Effector memory CD4-positive, alpha-beta T cell (primary cell): ENCODE data around the gene TCL1A.
"Not testable (repeated sequence)": the region's sequence is repeated elsewhere in the genome, so short reads cannot be mapped to it uniquely, and the experiment has no call there.

ENCODE experiments used
- DNase-seq, 3 donors: peaks; one replicate each; pipeline ENCODE4 v3.0.0-alpha.2; 2020
- H3K27ac ChIP-seq: 2 replicates; pipeline ENCODE4 v1.7.0; 2013; ENCODE audit warnings: mild to moderate bottlenecking, low read length, moderate library complexity; ENCODE audit not compliant: insufficient read depth, poor library complexity, severe bottlenecking
- H3K27me3 ChIP-seq: replicated peaks from 2 replicates; pipeline ENCODE4 v1.7.0; 2013; ENCODE audit warnings: mild to moderate bottlenecking, low read length; ENCODE audit not compliant: insufficient read depth, control insufficient read depth, poor library complexity, severe bottlenecking
- H3K36me3 ChIP-seq: 2 replicates; pipeline ENCODE4 v1.7.0; 2013; ENCODE audit warnings: mild to moderate bottlenecking, low read length, moderate library complexity; ENCODE audit not compliant: control insufficient read depth, insufficient read depth
- H3K4me1 ChIP-seq: 2 replicates; pipeline ENCODE4 v1.7.0; 2013; ENCODE audit warnings: low read length, mild to moderate bottlenecking; ENCODE audit not compliant: control insufficient read depth, insufficient read depth, poor library complexity, severe bottlenecking
- H3K4me3 ChIP-seq: 2 replicates; pipeline ENCODE4 v1.7.0; 2013; ENCODE audit warnings: low read length, low read depth, mild to moderate bottlenecking; ENCODE audit not compliant: insufficient read depth, poor library complexity, severe bottlenecking
- H3K9me3 ChIP-seq: 2 replicates; pipeline ENCODE4 v1.7.0; 2013; ENCODE audit warnings: mild to moderate bottlenecking, low read length, moderate library complexity; ENCODE audit not compliant: control insufficient read depth

TCL1A gene

GRCh38 chr14:95681153-95681552 lies 32.8 kb downstream of the TCL1A start:
- Histone ChIP-seq H3K36me3 (no peaks in the 10 kb centered on the region), H3K27ac (no peak overlapping the region), H3K4me3 (no peak overlapping the region), H3K27me3 (no peaks in the 10 kb centered on the region), H3K4me1 (no peaks in the 10 kb centered on the region), H3K9me3 (no peaks in the 10 kb centered on the region)
- no peak for DNase-seq

GRCh38 chr14:95679998-95680735 lies 33.8 kb downstream of the TCL1A start:
- Histone ChIP-seq H3K27ac (no peak overlapping the region), H3K9me3 (no peaks in the 10 kb centered on the region), H3K36me3 (no peaks in the 10 kb centered on the region), H3K4me3 (no peak overlapping the region), H3K27me3 (no peaks in the 10 kb centered on the region), H3K4me1 (no peaks in the 10 kb centered on the region)
- no peak for DNase-seq

- Histone ChIP-seq H3K4me1 (no peaks in the 10 kb centered on the region), H3K9me3 (no peaks in the 10 kb centered on the region), H3K36me3 (no peaks in the 10 kb centered on the region), H3K27ac (no peak overlapping the region), H3K4me3 (no peak overlapping the region), H3K27me3 (no peaks in the 10 kb centered on the region)
- DNase-seq, result no peak
Observed at GRCh38 chr14:95679148-95679815, 34.6 kb downstream of the TCL1A start.

- Histone ChIP-seq H3K4me1 (no peaks in the 10 kb centered on the region), H3K36me3 (no peaks in the 10 kb centered on the region), H3K27me3 (no peaks in the 10 kb centered on the region), H3K27ac (no peak overlapping the region), H3K9me3 (no peaks in the 10 kb centered on the region), H3K4me3 (no peak overlapping the region)
- no peak for DNase-seq
Observed at GRCh38 chr14:95677179-95677835, 36.6 kb downstream of the TCL1A start.

- Histone ChIP-seq H3K27me3 (no peaks in the 10 kb centered on the region), H3K9me3 (no peaks in the 10 kb centered on the region), H3K36me3 (no peaks in the 10 kb centered on the region), H3K27ac (no peak overlapping the region), H3K4me3 (no peak overlapping the region), H3K4me1 (no peaks in the 10 kb centered on the region)
- DNase-seq, result no peak
Observed at GRCh38 chr14:95675486-95675885, 38.4 kb downstream of the TCL1A start.

- H3K27me3 ChIP-seq, result no peaks in the 10 kb centered on the region
Observed at GRCh38 chr14:95674613-95675012, 39.3 kb downstream of the TCL1A start.

GRCh38 chr14:95668235-95668772 lies 45.6 kb downstream of the TCL1A start:
- Histone ChIP-seq H3K27me3 (no peaks in the 10 kb centered on the region), H3K9me3 (no peaks in the 10 kb centered on the region), H3K4me1 (no peaks in the 10 kb centered on the region), H3K36me3 (no peaks in the 10 kb centered on the region), H3K4me3 (no peak overlapping the region), H3K27ac (no peak overlapping the region)
- no peak for DNase-seq

More at GRCh38 chr14:95674613-95675012, 39.3 kb downstream of the TCL1A start:
- Histone ChIP-seq H3K4me3 (no peak overlapping the region), H3K36me3 (no peaks in the 10 kb centered on the region), H3K9me3 (no peaks in the 10 kb centered on the region), H3K4me1 (no peaks in the 10 kb centered on the region), H3K27ac (no peak overlapping the region)
- no peak for DNase-seq

GRCh38 chr14:95667249-95667693 lies 46.7 kb downstream of the TCL1A start:
- H3K27ac ChIP-seq, result no peak overlapping the region
- no peaks in the 10 kb centered on the region for H3K36me3 ChIP-seq
- no peak overlapping the region for H3K4me3 ChIP-seq
- H3K4me1 ChIP-seq, result no peaks in the 10 kb centered on the region
- no peak for DNase-seq
- no peaks in the 10 kb centered on the region for H3K9me3 ChIP-seq
- H3K27me3 ChIP-seq, result no peaks in the 10 kb centered on the region

GRCh38 chr14:95666450-95666849 lies 47.5 kb downstream of the TCL1A start:
- Histone ChIP-seq H3K27me3 (no peaks in the 10 kb centered on the region), H3K9me3 (no peaks in the 10 kb centered on the region), H3K27ac (no peak overlapping the region), H3K4me1 (no peaks in the 10 kb centered on the region), H3K4me3 (no peak overlapping the region), H3K36me3 (no peaks in the 10 kb centered on the region)
- DNase-seq, result no peak

- not testable (repeated sequence) for H3K27me3 ChIP-seq, H3K27ac ChIP-seq, H3K36me3 ChIP-seq, H3K4me3 ChIP-seq, DNase-seq, H3K9me3 ChIP-seq, H3K4me1 ChIP-seq
Observed at GRCh38 chr14:95665530-95665929, 48.4 kb downstream of the TCL1A start.
